NCI-H1105 (cell line): ENCODE results near the gene TENM3.

Experiments
- DNase-seq: peaks from one replicate; lab custom pipeline; 2025; lab: John Stamatoyannopoulos, UW

TENM3 gene

DNA sequence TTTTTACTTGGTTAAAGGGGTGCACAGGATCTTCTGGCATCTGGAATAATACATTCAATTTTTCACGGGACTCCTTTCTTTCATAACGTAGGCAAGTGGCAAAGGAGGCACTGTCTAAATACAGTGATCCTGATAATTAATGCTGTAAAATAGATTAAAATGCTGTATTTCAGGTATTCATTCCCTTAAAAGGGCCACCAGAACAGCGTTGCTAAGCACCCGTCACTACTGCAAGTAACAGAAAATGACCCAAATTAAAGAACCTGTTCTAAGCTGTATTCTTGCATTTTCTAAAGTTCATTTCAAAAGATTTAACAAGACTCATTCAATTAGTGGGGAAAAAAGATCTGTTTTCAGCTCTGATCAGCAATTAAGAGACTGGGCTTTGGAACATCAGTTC is 208.2 kb downstream of the TENM3 start:
- DNase-seq: no peak

DNA sequence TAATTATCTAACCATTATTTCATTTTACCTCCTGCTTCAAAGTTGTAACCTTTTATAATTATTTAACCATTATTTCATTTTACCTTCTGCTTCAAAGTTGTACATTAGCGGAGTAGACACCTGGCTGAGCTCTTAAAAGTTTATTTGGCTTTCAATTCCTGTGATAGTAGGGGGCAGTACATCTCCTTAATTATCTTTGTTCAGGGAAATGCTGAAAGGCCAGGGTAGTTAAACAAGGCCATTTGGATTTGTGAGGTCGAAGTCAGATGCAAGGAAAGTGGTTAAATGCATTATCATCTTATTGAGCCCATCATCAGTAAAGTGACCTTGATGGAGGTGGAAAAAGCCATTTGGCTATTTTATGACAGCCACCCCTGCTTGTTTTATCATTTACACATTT is 210.6 kb downstream of the TENM3 start:
- DNase-seq: peak; percentile 51

DNA sequence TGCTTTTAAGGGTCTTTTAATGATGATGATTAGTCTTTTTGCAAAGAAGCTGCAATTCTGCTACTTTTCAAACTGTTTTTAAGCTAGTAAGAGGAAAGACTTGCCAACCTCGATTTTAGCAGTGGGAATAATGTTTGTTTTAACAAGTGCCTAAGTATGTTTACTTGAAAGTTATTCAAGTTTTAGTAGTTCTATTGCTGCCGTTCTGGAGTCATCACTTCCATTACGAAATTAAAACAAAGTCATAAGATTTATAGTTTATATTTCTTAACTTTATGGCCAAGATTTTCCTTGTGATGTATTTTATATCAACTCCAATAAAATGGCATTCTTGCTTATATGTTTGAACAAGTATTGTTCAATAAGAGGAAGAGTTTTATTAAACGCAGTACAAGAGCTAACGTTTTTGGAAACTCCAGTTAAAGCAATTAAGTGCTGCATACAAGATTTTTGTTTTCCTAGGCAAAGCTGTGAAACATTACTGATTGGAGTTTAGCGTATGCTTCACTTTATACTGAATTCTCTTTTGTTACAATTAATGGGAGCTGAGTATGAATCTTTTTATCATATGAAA is 211.3 kb downstream of the TENM3 start:
- DNase-seq: no peak

DNA sequence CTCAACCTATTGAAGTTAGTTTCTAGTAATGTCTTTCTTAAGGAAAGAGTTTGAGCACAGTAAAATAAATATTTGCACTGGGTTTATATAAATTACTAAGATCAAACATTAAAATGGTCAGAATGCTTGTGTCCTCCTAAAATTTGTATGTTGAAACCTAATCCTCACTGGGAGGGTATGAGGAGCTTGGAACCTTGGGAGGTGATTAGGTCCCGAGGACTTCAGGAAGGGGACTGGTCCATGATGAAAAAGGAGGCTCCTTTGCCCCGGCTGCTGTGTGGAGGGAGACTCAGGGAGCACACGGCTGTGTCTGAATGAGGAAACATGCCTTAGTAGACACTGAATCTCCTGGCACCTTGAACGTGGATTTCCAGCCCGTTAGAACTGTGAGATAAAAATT is 221.9 kb downstream of the TENM3 start:
- no peak for DNase-seq

DNA sequence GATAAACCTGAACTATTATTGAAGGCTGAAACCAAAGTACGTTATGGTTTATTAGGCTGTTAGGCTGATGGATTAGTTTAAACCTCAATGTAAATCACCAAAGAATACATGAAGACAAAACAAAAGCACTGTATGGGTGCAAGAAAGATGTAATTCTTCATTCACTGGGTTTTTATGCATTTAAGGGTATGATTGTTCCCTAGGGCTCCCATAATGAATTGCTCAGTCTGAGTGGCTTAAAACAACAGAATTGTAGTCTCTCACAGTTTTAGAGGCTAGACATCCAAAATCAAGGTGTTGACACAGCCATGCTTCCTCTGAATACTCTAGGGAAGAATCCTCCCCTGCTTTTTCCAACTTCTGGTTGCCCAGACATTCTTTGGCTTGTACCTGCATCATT is 222.8 kb downstream of the TENM3 start:
- DNase-seq: no peak

DNA sequence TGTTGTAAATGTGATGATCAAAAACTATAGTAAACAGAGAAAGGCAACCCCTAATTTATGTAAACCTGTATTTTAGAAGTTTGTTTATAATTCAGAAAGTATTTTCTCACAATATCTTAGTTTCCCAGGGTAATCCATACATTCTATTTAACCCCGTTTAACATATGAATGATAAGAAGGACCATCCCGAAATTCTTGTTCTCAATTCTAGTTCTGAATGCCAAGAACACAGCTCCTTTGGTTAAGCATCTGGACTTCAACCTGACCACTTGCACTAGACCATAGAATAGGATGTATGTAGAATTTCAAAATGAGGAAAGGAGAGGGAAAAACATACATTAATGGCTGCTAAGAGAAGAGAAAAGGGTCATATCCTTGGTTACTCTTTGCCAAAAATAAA is 227.0 kb downstream of the TENM3 start:
- DNase-seq: no peak

DNA sequence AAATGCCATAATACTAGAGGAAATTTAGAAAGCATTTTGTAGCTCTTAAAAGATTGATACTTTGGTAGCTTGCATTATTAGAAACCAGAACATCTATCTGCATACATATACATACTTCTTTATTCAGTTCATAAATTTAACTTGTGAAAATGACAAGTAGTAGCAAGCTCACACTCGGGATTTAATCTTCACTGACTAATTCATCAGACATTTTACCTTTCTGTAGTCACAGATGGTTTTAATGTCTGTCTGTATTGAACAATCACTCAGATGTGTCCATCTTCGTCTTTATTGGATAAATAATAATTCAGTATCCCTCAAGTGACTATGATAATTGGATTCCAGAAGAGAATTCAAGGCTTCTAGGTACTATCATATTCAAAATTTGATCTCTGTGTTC is 232.3 kb downstream of the TENM3 start:
- no peak for DNase-seq

DNA sequence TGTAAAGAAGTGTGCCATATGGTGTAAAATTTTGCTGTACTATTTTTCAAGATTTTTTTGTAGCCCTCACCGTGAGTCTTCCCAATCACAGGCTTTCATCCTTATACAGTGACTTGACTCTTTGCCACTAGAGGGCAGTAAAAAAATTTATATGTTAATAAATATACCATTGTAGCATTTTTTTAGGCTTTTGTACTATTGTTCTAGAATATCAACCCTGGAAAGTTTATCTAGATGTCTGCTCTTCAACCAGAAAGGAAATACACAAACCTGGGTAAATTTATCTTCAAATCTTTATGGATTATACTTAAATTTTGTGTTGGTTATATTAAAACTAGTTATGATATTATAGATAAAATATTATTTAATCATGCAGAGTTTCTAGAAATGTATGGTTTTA is 235.3 kb downstream of the TENM3 start:
- peak; percentile 58 for DNase-seq

DNA sequence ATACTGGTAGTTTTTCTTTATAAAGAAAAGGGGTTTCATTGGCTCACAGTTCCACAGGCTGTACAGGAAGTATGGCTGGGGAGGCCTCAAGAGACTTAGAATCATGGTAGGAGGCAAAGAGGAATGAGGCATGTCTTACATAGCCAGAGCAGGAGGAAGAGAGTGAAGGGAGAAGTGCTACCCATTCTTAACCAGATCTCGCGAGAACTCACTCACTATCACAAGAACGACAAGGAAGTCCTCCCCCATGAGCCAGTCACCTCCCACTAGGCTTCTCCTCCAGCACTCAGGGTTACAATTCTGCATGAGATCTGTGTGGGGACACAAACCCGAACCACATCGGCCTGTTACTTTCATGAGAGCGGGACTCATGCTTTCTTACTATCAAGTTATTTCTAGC is 240.5 kb downstream of the TENM3 start:
- DNase-seq: no peak

DNA sequence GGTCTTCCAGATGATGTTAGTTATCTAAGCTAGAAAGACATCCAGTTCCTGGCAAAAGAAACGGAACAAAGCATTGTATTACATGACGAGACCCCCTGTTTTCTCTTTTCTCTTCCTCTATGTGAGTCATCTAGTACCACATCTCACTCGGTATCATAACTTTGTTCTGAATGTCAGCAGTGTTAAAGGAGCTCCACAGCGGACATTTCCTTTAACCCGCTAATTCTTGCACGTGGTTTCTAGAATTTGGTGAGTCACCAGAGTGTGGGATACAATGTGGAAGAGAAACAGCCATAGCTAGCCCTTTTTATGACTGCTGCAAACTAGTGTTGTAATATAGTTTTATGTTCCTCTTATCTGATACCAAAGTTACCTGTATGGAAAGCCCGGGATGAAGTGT is 243.7 kb downstream of the TENM3 start:
- no peak for DNase-seq

DNA sequence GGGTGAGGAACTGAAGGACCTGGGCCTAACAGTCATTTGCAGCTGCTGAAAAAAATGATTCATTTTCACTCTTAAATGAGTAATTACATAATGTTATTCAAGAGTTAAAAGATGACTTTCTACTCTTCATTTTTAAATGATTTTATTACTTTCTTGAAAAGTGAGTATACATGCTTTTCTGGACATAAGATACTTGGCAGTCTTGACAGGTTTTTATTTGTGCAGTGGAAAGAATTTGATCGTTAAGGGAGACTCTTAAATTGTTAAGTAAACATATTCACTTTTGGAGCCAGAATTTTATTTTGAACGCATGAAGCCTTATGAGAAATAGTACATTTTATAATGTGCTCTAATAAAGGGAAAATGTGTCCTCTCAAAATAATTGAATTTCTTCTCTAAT is 245.7 kb downstream of the TENM3 start:
- no peak for DNase-seq

DNA sequence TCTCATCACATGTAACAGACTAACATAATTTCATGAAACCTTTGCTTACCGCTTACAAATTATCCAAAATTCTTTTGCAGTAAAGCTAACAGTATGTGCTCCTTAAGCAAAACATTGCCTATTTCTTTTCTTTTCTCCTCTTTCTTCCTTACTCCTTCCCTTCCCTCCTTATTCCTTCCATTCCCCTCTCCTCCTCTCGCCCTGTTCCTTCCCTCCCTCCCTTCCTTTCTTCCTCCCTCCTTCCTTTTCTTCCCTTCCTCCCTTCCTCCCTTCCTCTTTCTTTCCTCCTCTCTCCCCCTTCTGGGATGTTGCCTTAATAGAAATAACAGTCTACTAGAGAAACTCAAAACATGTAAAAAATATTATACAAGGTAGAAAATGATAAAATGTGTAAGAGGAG is 246.4 kb downstream of the TENM3 start:
- DNase-seq: no peak

DNA sequence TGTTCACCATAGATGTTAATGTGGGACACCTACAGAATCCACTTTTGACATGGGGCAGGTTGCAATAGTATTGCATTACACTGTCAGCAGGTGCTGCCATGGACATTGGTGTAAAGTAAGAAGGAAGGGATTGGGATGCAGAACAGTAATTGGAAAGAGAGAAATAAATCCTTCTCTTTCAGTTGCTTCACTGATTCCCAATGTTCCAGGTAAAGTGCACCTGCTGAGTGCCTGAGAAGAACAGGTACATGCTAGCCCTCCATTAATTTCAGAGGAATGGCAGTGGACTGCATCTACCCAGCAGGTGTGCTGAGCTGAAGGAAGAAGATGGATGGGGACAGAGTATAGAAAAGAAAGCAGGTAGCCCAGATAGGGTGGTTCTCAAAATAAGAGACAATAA is 248.5 kb downstream of the TENM3 start:
- DNase-seq: no peak

DNA sequence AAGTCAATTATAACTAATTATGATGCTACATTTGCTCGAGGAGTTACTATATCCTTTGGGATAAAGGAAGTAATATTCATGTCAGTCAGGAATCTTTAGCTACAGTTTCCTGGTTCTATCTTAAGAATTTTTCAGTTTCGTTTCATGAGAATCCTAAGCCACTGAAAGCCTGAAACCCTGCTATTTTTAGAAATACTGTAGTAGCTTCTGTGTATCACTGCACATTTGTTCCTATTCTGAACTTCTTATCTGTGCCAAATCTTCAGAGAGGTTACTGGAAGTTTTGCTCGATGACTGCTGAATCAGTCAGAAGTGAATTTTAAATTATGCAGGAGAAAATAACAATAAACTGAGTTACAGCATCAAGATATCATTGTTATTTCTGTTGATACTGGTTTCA is 249.2 kb downstream of the TENM3 start:
- no peak for DNase-seq

DNA sequence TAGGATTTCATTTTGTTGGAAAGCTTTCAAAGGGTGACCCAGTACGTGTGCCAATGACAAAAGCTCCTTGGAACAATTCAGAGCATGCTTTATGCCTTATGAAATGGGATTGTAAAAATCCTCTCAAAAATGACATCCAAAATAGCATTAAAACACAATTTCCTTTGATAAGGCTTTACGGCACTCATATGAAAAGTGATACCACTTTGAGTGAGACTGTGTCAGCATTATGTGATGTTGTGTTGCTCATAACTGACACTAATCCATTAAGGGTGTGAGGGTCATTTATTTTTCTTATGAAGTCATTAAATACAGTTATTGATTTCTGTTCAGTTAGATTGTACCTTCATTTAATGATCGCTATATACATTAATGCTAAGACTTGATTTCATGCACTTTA is 250.2 kb downstream of the TENM3 start:
- DNase-seq: no peak

DNA sequence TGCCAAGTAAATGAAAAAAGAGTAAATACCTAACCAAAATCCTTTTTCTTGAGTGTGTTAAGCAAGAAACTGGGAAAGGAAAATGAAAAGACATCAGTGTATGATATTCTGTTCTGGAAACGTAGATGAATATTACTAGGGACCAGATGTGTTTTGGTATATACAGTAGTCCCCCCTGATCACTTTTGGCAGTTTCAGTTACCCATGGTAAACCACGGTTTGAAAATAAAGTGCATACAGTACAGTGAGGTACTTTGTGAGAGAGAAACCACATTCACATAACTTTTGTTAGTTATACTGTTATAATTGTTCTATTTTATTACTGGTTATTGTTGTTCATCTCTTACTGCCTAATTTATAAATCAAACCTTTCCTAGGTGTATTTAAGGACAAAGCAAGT is 250.9 kb downstream of the TENM3 start:
- DNase-seq: no peak

DNA sequence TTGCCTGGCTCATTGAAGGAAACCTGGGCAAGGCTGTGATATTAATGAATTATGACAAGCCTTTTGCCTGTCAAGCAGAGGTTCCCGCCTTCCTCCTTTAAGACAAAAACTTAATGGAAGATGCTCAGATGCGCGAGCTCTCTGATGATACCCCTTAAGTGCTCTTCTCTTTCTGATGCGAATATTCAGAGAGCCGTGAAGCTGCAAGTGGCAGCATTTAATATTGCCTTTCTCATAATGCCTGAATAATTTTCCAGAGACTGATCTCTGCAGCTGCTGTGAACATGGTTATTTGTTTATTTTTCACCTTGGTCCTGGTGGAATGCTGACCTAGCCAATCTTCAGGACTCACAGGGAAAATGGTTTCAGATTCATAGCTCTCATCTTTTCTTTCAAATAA is 251.8 kb downstream of the TENM3 start:
- no peak for DNase-seq

DNA sequence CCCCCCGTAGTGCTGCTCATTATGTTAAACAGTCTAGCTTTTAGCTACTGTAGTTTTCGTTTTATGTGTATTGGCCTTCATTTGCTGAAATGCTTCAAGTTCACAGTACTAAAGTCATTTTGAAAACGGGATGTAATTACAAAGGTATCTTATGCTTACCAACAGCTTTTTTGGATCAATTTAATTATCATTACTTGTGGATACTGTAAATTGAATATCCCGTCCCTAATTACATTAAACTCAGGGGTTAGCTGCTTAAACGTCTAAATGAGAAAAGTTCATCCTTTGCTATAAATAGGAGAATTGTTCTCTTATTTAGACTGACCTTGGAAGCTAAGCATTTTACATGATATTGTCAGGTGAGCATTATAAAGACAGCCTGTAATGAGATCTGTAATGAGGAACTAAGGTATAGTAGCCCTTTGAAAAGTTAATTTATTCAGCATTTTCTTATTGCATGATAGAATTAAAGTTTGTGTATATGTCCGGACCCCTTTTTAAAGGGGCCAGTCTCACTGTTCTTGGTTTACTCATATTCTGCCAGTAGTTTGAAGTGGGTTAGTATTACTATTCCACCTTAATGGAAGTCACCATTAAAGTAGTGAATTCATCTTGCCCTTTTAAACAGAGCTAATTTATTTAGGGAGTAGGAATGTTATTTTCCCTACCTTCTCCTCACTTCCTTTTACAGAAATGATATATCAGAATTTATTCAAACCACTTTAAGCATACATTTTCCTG is 252.6 kb downstream of the TENM3 start:
- no peak for DNase-seq

DNA sequence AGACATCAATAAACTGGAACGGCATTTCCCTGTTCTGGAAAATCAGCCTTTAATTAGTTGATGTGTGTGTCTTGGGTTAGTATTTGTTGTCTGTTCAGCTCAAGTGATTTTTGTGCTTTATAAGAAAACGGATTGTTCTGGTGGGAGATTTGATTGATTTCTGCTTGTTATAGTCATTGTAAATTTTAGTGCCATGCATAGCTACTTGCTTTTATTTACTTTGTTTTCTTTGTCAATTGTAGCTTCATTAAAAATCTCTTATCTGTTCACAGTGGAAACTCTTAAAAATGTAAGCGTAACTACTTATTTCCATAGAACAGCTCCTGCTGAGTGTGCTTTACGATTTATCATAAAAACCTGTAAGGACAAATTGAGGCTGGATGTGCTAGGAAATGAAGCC is 253.2 kb downstream of the TENM3 start:
- no peak for DNase-seq

DNA sequence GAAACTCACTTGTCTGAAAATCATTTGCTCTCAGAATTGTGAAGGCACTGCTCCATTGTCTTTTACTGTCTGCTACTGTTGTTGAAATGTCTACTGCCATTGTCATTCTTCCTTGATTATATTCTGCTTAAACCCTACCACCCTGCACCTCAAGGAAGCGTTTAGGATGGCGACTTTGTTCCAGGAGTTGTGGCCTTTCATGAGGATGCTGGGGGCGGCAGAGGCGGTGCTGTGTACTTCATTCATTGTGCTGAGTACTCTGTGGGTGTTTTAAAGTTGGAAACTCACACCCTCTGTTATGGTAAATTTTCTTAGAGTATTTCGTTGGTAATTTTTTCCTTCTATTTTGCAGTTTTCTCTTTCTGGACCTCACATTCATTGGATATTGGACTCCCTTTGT is 258.9 kb downstream of the TENM3 start:
- no peak for DNase-seq

DNA sequence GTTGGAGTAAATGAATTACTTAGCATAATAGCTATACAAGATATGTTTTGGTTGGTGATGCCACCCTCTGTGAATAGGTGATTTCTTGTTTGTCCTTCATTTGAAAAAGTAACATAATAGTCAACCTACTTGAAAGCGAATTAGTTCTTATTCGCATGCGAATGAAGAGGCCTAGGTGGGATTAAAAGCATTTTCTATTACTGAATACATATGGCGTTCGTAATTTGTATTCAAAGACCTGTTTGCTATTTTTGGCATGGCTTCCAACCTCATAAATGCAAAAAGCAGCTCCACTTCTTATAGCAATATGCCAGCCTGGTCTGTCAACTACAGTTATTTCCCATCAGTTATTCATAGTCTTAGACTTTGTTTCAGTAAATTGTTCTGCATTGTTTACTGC is 261.3 kb downstream of the TENM3 start:
- no peak for DNase-seq

DNA sequence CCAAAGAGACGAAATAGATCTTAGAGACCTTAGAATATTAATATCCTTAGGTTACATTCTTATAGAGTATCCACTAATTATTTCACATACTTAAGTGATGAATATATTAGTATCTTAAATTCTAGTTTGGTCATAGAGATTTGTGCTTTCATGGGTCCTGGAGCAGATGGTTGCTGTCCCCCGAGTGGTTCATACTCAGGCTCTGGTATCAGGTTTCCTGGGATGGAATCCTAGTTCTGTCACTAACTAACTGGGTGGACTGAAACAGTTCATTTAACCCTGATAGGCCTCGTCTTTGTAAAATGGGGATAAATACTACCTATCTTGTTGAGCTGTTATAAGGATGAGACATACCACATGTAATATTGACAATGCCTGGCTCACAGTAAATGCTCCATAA is 264.6 kb downstream of the TENM3 start:
- DNase-seq: no peak

DNA sequence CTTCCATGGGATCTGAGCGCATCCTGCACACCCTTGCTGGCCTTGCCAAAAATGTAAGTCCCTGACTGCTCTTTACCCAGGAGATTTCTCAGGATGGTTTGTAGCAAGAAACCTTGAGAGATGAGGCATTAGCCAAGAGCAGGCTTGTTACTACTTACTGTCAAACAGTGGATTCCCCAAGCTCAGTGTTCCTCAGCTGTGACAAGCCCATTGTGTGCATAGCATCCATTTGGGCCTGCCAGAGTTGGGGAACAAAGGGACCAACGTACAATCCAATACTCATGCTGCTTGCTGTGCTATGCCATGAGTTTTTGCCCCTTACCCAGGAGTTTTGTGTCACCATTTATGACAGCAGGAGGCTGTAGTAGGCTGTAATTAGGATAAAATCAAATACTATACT is 267.6 kb downstream of the TENM3 start:
- no peak for DNase-seq

DNA sequence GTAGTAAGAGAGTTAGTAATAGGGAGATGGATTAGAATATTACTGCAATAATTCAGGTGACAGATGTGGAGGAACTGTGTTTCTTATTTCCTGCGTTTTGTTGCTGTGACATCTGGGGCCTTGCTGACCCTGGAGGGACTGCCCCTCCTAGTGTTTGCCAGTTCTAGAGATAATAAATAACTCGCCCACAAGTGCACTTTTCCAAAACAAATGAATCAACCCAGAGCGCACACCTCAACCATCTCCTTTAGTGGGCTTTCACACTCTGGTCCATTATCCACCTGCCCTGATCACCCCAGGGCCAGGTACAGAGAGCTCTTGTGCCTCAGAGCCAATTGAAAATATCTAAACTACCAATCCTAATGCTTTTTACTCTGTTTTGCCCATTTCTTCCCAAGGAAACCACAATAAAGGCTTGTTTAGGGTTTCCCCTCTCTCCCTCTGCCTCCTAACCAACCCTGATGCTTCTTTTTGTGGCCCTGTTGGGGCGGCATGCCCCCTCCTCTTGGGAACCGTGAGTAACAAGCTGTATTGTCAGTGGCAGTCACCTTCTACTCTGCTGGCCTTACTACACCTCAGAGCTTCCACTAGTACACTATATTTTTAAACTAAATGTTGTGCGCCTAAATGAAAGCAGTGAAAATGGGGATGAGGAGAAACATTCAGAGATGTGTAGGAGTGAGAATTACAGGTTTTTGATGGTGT is 270.5 kb downstream of the TENM3 start:
- no peak for DNase-seq
